Nucleus accumbens (tissue), 56 donors: ENCODE measurements around the gene POLL.

Experiments used
- DNase-seq, 56 donors: peaks; one replicate each; lab custom pipeline; 2025; lab: John Stamatoyannopoulos, UW

Gene POLL

GRCh38 chr10:101562231-101562630 is 25.8 kb downstream of the POLL start:
- DNase-seq: no peak

GRCh38 chr10:101561068-101561915 is 26.8 kb downstream of the POLL start:
- DNase-seq: no peak

GRCh38 chr10:101560298-101561067 is 27.6 kb downstream of the POLL start:
- DNase-seq: no peak

- no peak for DNase-seq
These were observed 28.3 kb downstream of the POLL start for GRCh38 chr10:101559596-101560297.

- DNase-seq: no peak
These were observed 29.1 kb downstream of the POLL start for GRCh38 chr10:101558671-101559595.

- DNase-seq: no peak
These were observed 29.9 kb downstream of the POLL start for GRCh38 chr10:101558204-101558603.

GRCh38 chr10:101557541-101557940 is 30.5 kb downstream of the POLL start:
- no peak for DNase-seq

GRCh38 chr10:101552442-101552841 is 35.6 kb downstream of the POLL start:
- DNase-seq: no peak

GRCh38 chr10:101550965-101551364 is 37.1 kb downstream of the POLL start:
- no peak for DNase-seq

GRCh38 chr10:101545898-101546297 is 42.2 kb downstream of the POLL start:
- no peak for DNase-seq

GRCh38 chr10:101538446-101538845 is 49.6 kb downstream of the POLL start:
- DNase-seq: no peak

- no peak for DNase-seq
These were observed 51.3 kb downstream of the POLL start for GRCh38 chr10:101536800-101537199.

GRCh38 chr10:101535949-101536348 is 52.1 kb downstream of the POLL start:
- no peak for DNase-seq

- DNase-seq: no peak
These were observed 58.1 kb downstream of the POLL start for GRCh38 chr10:101529725-101530553.

- DNase-seq: no peak
These were observed 58.9 kb downstream of the POLL start for GRCh38 chr10:101529207-101529606.
